Endothelial cell of hepatic sinusoid (primary cell): ENCODE measurements around the gene LHPP.

Experiments used
- in situ Hi-C: cut with HindIII; loops from 2 replicates; pipeline ENCODE4 v1.10.0; 2017; ENCODE audit warnings: low sequenced_read_pairs

LHPP gene

GRCh38 chr10:124550293-124551034 lies 88.8 kb downstream of the LHPP start:
- in situ Hi-C loops, result no loop called here

GRCh38 chr10:124551097-124551496 lies 89.5 kb downstream of the LHPP start:
- in situ Hi-C loops, result no loop called here

GRCh38 chr10:124551755-124552154 lies 90.1 kb downstream of the LHPP start:
- in situ Hi-C loops, result no loop called here

GRCh38 chr10:124552691-124553276 lies 91.2 kb downstream of the LHPP start:
- in situ Hi-C loops, result no loop called here

GRCh38 chr10:124554085-124554858 lies 92.6 kb downstream of the LHPP start:
- in situ Hi-C loops, result no loop called here

- in situ Hi-C loops, result no loop called here
Measured at GRCh38 chr10:124557167-124557566, 95.5 kb downstream of the LHPP start.

GRCh38 chr10:124557648-124558338 lies 96.2 kb downstream of the LHPP start:
- in situ Hi-C loops, result no loop called here

GRCh38 chr10:124558339-124559321 lies 97.0 kb downstream of the LHPP start:
- in situ Hi-C loops, result no loop called here

- in situ Hi-C loops, result no loop called here
Measured at GRCh38 chr10:124559372-124560132, 97.9 kb downstream of the LHPP start.

GRCh38 chr10:124560377-124561105 lies 98.9 kb downstream of the LHPP start:
- in situ Hi-C loops, result no loop called here

GRCh38 chr10:124561206-124561605 lies 99.6 kb downstream of the LHPP start:
- in situ Hi-C loops, result no loop called here

GRCh38 chr10:124562425-124563060 lies 100.9 kb downstream of the LHPP start:
- in situ Hi-C loops, result no loop called here

GRCh38 chr10:124563320-124564040 lies 101.9 kb downstream of the LHPP start:
- in situ Hi-C loops, result no loop called here

- in situ Hi-C loops, result no loop called here
Measured at GRCh38 chr10:124564881-124565280, 103.3 kb downstream of the LHPP start.

GRCh38 chr10:124565565-124566221 lies 104.1 kb downstream of the LHPP start:
- in situ Hi-C loops, result no loop called here

GRCh38 chr10:124566222-124566888 lies 104.7 kb downstream of the LHPP start:
- in situ Hi-C loops, result no loop called here
